Astrocyte (in vitro differentiated cells and primary cell): ENCODE data around the gene PDSS2.

Experiments used
- CTCF ChIP-seq: IDR thresholded peaks from 2 replicates; pipeline ENCODE4 v1.5.1; 2011; ENCODE audit warnings: low read depth, mild to moderate bottlenecking, inconsistent platforms, low read length, moderate library complexity; ENCODE audit not compliant: insufficient read depth
- EZH2 ChIP-seq: IDR thresholded peaks from 2 replicates; pipeline ENCODE4 v1.6.1; 2012; ENCODE audit warnings: mild to moderate bottlenecking, low read length, inconsistent platforms; ENCODE audit not compliant: insufficient read depth

GRCh38 chr6:107244082-107244741 lies 215.2 kb downstream of the PDSS2 start:
- TF ChIP-seq CTCF (no peak), EZH2 (no peak)
